8988T (cell line): Measurements from ENCODE around the gene TOR1A.
A peak's percentile ranks its signal among the peaks of the same experiment; 100 is the strongest.
"Not testable (repeated sequence)": the region's sequence is repeated elsewhere in the genome, so short reads cannot be mapped to it uniquely, and the experiment has no call there.

Experiments
- DNase-seq: peaks from one replicate; pipeline ENCODE4 v3.0.0; 2011

The TOR1A gene

GRCh38 chr9:129815278-129815677 lies 8.7 kb downstream of the TOR1A start:
- DNase-seq = no peak

- DNase-seq = no peak
These were observed 9.3 kb downstream of the TOR1A start for GRCh38 chr9:129814432-129815223.

GRCh38 chr9:129813661-129814060 lies 10.3 kb downstream of the TOR1A start:
- no peak for DNase-seq

GRCh38 chr9:129812385-129812784 lies 11.6 kb downstream of the TOR1A start:
- no peak for DNase-seq

GRCh38 chr9:129811967-129812363 lies 12.0 kb downstream of the TOR1A start:
- DNase-seq = no peak

- DNase-seq = no peak
These were observed 13.1 kb downstream of the TOR1A start for GRCh38 chr9:129810788-129811187.

GRCh38 chr9:129810116-129810515 lies 13.8 kb downstream of the TOR1A start:
- no peak for DNase-seq

- DNase-seq = no peak
These were observed 14.6 kb downstream of the TOR1A start for GRCh38 chr9:129809346-129809745.

GRCh38 chr9:129806061-129806460 lies 17.9 kb downstream of the TOR1A start:
- no peak for DNase-seq

- no peak for DNase-seq
These were observed 20.3 kb downstream of the TOR1A start for GRCh38 chr9:129803676-129804060.

GRCh38 chr9:129802833-129803675 lies 20.9 kb downstream of the TOR1A start, which contains the start of gene TOR1B:
Gene TOR1B, plus strand, starts transcription at chr9:129803184. Its CDS starts 29 bp downstream, at chr9:129803213.
- DNase-seq = peak; percentile 54

- no peak for DNase-seq
These were observed 22.4 kb downstream of the TOR1A start for GRCh38 chr9:129801504-129801903.

GRCh38 chr9:129798973-129799372 lies 25.0 kb downstream of the TOR1A start:
- no peak for DNase-seq

GRCh38 chr9:129796029-129796428 lies 27.9 kb downstream of the TOR1A start:
- not testable (repeated sequence) for DNase-seq

- DNase-seq = no peak
These were observed 29.4 kb downstream of the TOR1A start for GRCh38 chr9:129794549-129794948.

GRCh38 chr9:129786481-129786880 lies 37.5 kb downstream of the TOR1A start:
- DNase-seq = no peak

GRCh38 chr9:129785866-129786265 lies 38.1 kb downstream of the TOR1A start:
- DNase-seq = no peak

- DNase-seq = not testable (repeated sequence)
These were observed 39.0 kb downstream of the TOR1A start for GRCh38 chr9:129784970-129785369.

- peak; percentile 78 for DNase-seq
These were observed 40.2 kb downstream of the TOR1A start for GRCh38 chr9:129783516-129784361.

GRCh38 chr9:129781981-129782380 lies 42.0 kb downstream of the TOR1A start:
- no peak for DNase-seq

GRCh38 chr9:129781131-129781530 lies 42.8 kb downstream of the TOR1A start:
- DNase-seq = no peak

GRCh38 chr9:129779560-129780190 lies 44.3 kb downstream of the TOR1A start:
- no peak for DNase-seq

- no peak for DNase-seq
These were observed 45.5 kb downstream of the TOR1A start for GRCh38 chr9:129778469-129778868.
